Lung (tissue), 12 donors: Measurements from ENCODE around the gene PRDM16. TPM values are rescaled to one million over a fixed set of nuclear protein-coding genes. Genes with fewer than 3 reads are reported as not detected.

Source experiments
- ATAC-seq: fragments of 200-7000 bp; cut with Tn5 transposase; one replicate; pipeline ENCODE4 v1.9.1; 2020; ENCODE audit warnings: moderate number of reproducible peaks; ENCODE audit not compliant: insufficient read depth, low FRiP score
- DNase-seq, 3 donors: peaks; one replicate each; pipeline ENCODE4 v3.0.0-alpha.2; 2013 to 2017
- H3K27ac ChIP-seq, 2 donors: one replicate each; pipeline ENCODE4 v1.5.1; 2013; ENCODE audit warnings: mild to moderate bottlenecking in 2 of 2, moderate library complexity in 2 of 2, control low read depth in 1 of 2, inconsistent platforms in 1 of 2, low read depth in 1 of 2, low read length in 1 of 2
- H3K27me3 ChIP-seq, 3 donors: one replicate each; pipeline ENCODE4 v1.5.1; 2013; ENCODE audit warnings: low read length in 2 of 3; ENCODE audit not compliant: control insufficient read depth in 3 of 3, insufficient read depth in 3 of 3
- H3K36me3 ChIP-seq, 4 donors: one replicate each; pipeline ENCODE4 v1.5.1; 2013; ENCODE audit warnings: low read length in 4 of 4, mild to moderate bottlenecking in 1 of 4, moderate library complexity in 1 of 4; ENCODE audit not compliant: control insufficient read depth in 4 of 4, insufficient read depth in 4 of 4
- H3K4me1 ChIP-seq, 5 donors: one replicate each; pipeline ENCODE4 v1.5.1; 2013; ENCODE audit warnings: low read length in 5 of 5, mild to moderate bottlenecking in 2 of 5, moderate library complexity in 1 of 5; ENCODE audit not compliant: control insufficient read depth in 5 of 5, insufficient read depth in 5 of 5
- H3K4me3 ChIP-seq: one replicate; pipeline ENCODE4 v1.5.1; 2013; ENCODE audit warnings: mild to moderate bottlenecking, control low read depth, moderate library complexity
- H3K9ac ChIP-seq, 2 donors: one replicate each; pipeline ENCODE4 v1.5.1; 2013; ENCODE audit warnings: low read length in 2 of 2, control low read depth in 1 of 2; ENCODE audit not compliant: insufficient read depth in 1 of 2
- H3K9me3 ChIP-seq, 4 donors: one replicate each; pipeline ENCODE4 v1.5.1; 2013; ENCODE audit warnings: low read length in 3 of 4, mild to moderate bottlenecking in 1 of 4, moderate library complexity in 1 of 4; ENCODE audit not compliant: control insufficient read depth in 4 of 4, insufficient read depth in 3 of 4
- WGBS, 2 donors: extraction: QIAGEN DNeasy Blood & Tissue Kit; methylation state at CpG; one replicate each; pipeline ENCODE4 v1.1.7; 2013; 5-methylcytosine and 5-hydroxymethylcytosine counted together
- polyA plus RNA-seq, 2 donors: library from polyadenylated mRNA; stranded (reverse); fragments of 200-250 nt; gene quantifications; one replicate each; pipeline ENCODE4 v1.2.1, GENCODE V29; 2013
- total RNA-seq, 2 donors: library from RNA; depleted of rRNA in 1 of 2; stranded (reverse); fragments of >200 nt in 1 of 2; gene quantifications; one replicate each; pipeline ENCODE4 v1.2.1, GENCODE V29; 2014 to 2021
- TF ChIP-seq, protein P1 (sequence below): IDR thresholded peaks from 2 replicates; pipeline ENCODE4 v1.5.1; 2012; ENCODE audit warnings: mild to moderate bottlenecking; ENCODE audit errors: control extremely low read depth, extremely low read depth
- donor health status: control.
- donor health status: control.
- donor health status: Bipolar disorder and iron deficiency.
- donor health status: healthy.
- donor health status: DM: yes; HTN: yes; CAD: no.

PRDM16 gene
- total and polyA plus RNA-seq, 4 donors: 2.4 to 36.5 (median 13.1) TPM

- 85 to 90% methylated on average over 23 of the region's 23 CpGs for WGBS, 2 donors
- Histone ChIP-seq H3K9ac (no peak overlapping the region), H3K27ac (no peak overlapping the region), H3K36me3 (no peaks in the 10 kb centered on the region), H3K4me3 (no peak overlapping the region), H3K9me3 (no peaks in the 10 kb centered on the region), H3K4me1 (peaks cover 0 to 13% (median 4%) of the 10 kb centered on the region in 5 donors), H3K27me3 (no peaks in the 10 kb centered on the region)
- ATAC-seq: no peak
- TF ChIP-seq, protein P1, sequence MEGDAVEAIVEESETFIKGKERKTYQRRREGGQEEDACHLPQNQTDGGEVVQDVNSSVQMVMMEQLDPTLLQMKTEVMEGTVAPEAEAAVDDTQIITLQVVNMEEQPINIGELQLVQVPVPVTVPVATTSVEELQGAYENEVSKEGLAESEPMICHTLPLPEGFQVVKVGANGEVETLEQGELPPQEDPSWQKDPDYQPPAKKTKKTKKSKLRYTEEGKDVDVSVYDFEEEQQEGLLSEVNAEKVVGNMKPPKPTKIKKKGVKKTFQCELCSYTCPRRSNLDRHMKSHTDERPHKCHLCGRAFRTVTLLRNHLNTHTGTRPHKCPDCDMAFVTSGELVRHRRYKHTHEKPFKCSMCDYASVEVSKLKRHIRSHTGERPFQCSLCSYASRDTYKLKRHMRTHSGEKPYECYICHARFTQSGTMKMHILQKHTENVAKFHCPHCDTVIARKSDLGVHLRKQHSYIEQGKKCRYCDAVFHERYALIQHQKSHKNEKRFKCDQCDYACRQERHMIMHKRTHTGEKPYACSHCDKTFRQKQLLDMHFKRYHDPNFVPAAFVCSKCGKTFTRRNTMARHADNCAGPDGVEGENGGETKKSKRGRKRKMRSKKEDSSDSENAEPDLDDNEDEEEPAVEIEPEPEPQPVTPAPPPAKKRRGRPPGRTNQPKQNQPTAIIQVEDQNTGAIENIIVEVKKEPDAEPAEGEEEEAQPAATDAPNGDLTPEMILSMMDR: no peak
- DNase-seq: peak in 1 of 3 donors; percentile 11
Observed at GRCh38 chr1:3459940-3460671, 391.1 kb downstream of the PRDM16 start.

GRCh38 chr1:3460672-3461131 is 391.7 kb downstream of the PRDM16 start:
- Histone ChIP-seq H3K4me1 (peaks cover 0 to 12% (median 4%) of the 10 kb centered on the region in 5 donors), H3K9me3 (no peaks in the 10 kb centered on the region), H3K27me3 (no peaks in the 10 kb centered on the region), H3K4me3 (no peak overlapping the region), H3K27ac (no peak overlapping the region), H3K9ac (no peak overlapping the region), H3K36me3 (no peaks in the 10 kb centered on the region)
- no peak for ATAC-seq
- TF ChIP-seq, protein P1: no peak
- DNase-seq: peak in 1 of 3 donors; percentile 23
- WGBS, 2 donors: 80 to 85% methylated on average over 14 of the region's 14 CpGs

DNA sequence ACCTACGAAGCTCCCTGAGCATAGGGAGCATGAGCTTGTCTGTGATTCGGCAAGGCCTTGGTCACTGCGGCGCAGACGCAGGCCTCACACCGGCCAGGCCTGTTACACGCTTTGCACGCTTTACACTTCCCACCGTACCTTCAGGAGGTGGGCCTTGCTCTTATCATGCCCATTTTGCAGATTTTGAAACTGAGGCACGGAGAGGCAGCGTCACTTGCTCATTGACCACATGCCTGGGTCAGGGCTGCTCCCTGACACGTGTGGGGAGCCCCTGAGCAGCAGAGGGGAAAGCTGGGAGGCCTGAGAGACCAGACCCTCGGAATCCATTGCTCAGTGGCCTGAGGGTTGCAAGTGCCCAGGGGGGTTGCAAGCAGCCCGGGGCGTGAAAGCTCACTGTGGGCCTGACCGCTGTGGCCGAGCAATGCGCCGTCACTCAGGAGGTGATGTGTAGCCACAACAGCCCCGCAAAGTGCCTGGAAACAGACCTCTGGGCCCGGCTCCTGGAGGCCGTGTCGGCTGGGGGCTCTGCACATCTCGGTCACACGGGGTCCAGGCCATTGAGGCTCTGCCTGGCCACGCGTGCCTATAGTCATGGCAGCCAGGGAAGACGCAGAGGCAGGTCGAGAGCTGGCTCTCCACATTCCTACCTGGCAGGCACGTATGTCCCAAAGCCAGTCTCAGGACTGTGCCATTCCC is 392.4 kb downstream of the PRDM16 start:
- peak in 1 of 3 donors; percentile 13 for DNase-seq
- H3K36me3 ChIP-seq: no peaks in the 10 kb centered on the region

More for the DNA sequence above, 392.4 kb downstream of the PRDM16 start:
- Histone ChIP-seq H3K4me1 (peaks cover 0 to 12% (median 4%) of the 10 kb centered on the region in 5 donors), H3K27ac (no peak overlapping the region), H3K27me3 (no peaks in the 10 kb centered on the region), H3K9me3 (no peaks in the 10 kb centered on the region), H3K4me3 (no peak overlapping the region), H3K9ac (no peak overlapping the region)
- TF ChIP-seq, protein P1: no peak
- ATAC-seq: no peak
- WGBS, 2 donors: 95 to 96% methylated on average over 29 to 30 of the region's 30 CpGs
